HG03342 (cell line): ENCODE results near the gene CDKL5.
"Not testable (repeated sequence)": the region's sequence is repeated elsewhere in the genome, so short reads cannot be mapped to it uniquely, and the experiment has no call there.

Experiments used
- ATAC-seq: cut with Tn5 transposase; IDR thresholded peaks from one replicate; pipeline ENCODE4 v1.9.1; 2021; ENCODE audit warnings: mild to moderate bottlenecking, moderate library complexity; ENCODE audit not compliant: unreplicated experiment

Gene CDKL5

DNA sequence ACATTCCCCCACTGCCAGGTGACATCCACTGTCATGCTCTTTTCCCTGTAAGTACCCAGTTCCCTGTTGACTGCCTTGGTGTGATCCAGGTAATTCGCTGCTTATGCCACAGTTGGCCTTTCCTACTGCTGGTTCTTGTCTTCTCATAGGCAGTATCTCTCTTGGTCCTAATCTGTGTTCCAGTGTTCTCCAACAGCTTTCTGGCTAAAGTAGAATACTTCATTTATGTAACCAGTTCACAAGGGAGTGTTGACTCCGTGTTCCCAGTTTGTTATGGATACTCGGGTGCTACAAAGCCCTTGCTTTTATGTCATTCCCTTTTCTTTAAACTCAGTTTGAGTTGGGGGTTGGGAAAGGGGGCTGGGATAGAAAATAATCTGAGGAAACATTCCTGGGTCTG, 148.1 kb downstream of the CDKL5 start:
- ATAC-seq = no peak

DNA sequence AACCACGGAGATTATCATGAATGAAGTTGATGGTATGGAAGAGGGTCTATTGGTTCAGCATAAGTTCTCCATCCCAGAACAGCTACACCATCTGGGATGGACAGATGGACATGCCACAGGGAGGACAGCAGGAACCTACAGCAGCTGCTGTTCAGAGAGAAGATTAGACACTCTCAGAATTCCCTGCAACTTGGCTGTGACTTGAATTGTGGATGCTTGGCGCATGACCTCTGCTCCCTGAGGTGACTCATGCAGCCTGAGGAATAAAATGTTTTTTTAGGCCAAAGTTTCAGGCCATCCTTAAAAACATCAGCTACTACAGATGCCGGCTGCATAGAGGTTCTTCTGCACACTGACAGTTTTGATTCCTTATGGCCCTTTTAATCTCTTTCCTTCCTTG, 149.2 kb downstream of the CDKL5 start:
- no peak for ATAC-seq

DNA sequence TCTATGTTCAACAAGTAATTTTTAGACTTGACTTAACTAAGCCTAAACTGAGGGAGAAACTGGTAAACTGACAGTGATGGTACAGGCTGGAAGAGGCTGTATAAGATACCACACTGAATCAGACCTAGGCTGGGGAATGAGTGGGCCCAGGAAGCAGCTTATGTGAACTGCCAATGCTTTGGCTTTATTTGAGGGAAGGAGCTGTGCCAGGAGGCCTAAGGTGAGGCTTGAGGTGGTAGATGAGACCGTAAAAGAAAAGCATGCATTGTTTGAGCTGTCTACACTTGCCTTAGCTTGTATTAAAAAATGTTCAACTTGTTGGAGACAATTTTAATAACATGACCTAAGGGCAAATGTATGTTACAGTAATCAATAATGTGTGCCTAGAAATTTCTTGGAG, 150.3 kb downstream of the CDKL5 start:
- ATAC-seq = no peak

DNA sequence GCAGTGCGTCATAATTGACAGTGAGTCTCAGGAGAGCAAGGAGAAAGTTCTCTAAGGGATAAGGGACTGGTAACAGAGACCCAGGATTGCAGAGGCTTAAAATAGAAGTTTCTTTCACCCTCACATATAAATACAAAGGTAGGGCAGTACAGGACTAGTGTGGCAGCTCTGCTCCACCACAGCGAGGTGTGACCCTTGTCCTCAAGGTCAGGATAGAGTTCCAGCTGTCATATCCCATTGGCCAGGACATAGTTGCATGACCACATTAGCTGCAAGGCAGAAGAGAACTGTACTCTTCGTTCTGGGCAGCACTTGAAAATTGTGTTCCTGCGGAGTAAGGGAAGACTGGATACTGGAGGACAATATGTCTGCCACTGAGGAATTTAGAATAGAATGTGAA, 152.0 kb downstream of the CDKL5 start:
- no peak for ATAC-seq

DNA sequence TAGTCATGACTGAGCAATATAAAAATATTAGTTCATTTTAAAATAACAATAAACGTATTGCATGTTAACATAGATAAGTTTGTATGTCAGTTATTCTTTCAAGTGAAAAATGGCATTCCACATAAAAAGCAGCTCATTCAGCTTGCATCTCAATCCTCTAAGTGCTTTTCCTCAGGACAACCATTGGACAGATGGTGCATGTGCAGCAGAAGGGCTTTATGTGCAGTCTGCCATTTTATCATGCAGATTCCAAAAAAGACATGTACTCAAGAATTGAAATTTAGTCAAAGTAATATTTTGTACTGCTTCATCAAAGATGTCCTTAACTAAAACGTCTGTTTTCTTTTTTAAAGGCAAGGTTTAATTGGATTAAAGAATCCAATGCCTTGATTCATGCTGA, 153.1 kb downstream of the CDKL5 start:
- ATAC-seq = no peak

DNA sequence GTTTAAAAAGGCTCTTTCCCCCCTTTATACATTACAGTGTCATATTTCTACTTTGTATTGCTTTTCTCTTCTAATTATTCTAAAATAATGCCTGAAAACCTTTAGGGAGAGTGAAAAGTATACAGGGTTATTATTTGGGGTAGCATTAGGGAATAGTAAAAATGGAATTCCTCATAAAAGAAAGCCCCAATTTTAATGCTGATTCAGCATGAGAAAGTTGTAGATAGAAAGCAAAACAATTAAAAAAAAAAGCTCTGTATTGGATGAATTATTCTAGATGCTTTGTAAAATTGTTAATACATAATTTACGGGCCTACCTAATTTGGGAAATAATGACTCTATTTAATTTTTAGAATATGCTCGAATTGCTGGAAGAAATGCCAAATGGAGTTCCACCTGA, 154.1 kb downstream of the CDKL5 start:
- no peak for ATAC-seq

DNA sequence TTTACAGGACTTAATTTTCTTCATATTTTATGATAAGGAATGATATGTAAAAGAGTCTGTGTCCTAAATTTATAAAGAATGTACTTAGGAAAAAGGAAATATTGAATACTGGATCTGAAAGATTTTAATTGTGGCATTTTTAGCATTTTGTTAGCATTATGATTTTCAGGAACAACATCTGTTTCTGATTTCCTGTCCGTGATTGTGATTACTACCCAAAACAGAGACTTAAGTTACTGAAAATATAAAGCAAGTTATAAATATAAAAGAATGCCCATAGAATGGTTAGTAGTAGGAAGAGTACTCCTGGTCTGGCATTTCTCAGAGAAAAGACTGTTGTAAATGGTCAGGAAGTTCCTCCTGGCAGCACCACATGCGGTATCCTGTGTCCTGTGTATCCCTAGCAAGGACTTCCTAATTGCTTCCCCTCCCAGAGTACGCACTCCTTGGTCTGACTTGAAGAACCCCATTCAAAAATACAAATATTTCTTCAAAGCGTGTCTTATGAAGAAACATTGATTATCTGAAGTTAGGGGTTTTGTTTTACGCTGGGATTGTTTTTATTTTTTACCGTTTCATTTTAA, 157.6 kb downstream of the CDKL5 start:
- ATAC-seq = no peak

DNA sequence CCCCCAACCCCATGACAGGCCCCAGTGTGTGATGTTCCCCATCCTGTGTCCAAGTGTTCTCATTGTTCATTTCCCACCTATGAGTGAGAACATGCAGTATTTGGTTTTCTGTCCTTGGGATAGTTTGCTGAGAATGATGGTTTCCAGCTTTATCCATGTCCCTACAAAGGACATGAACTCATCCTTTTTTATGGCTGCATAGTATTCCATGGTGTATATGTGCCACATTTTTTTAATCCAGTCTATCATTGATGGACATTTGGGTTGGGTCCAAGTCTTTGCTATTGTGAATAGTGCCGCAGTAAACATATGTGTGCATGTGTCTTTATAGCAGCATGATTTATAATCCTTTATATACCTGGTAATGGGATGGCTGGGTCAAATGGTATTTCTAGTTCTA, 163.9 kb downstream of the CDKL5 start:
- ATAC-seq = not testable (repeated sequence)

DNA sequence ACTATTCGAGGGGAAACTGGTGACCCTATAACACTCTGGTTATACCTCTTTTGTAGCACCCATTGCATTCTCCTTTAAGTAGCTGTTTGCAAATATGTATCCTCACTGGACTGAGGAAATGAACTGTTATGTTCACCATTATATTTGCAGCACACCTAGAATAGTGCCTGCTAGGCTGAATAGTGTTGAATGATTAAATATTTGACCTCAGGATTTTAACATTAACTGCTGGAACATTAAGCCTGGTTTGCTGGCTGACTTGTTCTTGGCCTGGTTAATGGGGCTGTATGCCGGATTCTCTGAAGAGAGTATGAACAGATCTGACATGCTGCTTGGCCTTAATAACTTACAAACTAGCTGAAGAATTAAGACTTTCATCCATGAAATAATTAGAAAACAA, 166.4 kb downstream of the CDKL5 start:
- ATAC-seq = no peak

DNA sequence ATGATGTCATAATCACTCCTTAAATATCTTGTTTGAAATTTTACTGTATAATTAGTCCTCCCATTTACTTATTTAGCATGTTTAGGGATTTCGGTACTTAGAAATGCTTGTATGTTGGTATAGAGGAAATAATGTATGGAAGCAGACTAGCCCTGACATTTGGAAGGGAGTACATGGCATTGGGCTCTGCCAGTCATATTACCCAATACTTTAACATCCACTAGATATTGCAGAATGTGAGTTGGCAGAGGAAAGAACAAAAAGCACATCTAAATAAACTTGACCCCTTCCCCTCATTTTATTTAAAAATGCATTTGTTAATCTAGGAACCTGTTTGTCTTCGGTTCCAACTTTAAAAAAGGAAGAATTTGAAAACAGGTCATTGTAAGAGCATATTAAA, 168.7 kb downstream of the CDKL5 start:
- no peak for ATAC-seq

DNA sequence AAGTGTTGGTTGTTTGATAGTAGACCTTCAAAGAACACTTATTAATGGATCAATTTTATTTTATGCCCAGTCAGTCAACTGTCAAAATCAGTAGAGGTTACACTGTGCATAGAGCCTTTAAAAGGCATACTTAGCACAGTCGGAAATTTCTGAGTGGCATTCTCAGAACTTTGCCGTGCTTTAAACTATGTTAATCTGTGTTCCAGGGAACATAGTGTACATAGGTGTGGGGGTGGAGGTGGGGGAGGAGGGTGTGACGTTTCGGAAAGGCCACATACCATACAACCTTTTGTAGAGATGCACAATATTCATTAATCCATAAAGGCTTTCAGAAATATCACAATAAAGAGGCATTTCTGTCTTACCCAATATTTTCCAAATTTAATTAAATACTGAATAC, 170.7 kb downstream of the CDKL5 start:
- ATAC-seq = no peak

DNA sequence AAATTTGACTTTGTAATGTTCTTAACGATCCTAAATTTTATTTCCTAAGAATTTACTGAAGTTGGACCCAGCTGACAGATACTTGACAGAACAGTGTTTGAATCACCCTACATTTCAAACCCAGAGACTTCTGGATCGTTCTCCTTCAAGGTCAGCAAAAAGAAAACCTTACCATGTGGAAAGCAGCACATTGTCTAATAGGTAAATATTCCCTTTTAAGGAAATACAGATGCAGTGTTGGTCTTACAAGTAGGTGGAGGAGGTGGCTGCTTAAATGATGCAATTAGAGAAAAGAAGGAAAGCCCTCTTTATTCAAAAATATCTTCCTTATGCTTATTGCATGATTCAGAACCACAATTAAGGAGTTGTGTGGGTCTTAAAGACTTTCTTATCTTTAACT, 173.0 kb downstream of the CDKL5 start:
- ATAC-seq = no peak

DNA sequence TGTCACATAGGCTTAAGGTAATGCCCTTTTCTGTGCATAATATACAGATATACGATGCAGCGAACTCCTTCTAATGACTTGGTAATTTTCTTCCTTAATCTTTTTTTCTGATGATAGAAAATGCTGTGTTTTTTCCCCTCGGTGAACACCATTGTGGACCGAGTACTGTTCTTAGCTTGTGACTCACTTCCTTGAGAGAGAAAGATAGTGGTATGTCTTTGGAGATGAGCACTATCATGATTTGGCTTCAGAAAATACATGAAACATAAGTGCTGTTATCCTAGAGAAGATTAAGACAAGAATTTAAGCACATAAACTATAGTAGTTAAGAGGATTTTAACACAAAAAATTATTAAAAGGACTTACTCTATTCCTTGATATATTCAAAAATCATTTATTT, 182.6 kb downstream of the CDKL5 start:
- ATAC-seq = no peak

DNA sequence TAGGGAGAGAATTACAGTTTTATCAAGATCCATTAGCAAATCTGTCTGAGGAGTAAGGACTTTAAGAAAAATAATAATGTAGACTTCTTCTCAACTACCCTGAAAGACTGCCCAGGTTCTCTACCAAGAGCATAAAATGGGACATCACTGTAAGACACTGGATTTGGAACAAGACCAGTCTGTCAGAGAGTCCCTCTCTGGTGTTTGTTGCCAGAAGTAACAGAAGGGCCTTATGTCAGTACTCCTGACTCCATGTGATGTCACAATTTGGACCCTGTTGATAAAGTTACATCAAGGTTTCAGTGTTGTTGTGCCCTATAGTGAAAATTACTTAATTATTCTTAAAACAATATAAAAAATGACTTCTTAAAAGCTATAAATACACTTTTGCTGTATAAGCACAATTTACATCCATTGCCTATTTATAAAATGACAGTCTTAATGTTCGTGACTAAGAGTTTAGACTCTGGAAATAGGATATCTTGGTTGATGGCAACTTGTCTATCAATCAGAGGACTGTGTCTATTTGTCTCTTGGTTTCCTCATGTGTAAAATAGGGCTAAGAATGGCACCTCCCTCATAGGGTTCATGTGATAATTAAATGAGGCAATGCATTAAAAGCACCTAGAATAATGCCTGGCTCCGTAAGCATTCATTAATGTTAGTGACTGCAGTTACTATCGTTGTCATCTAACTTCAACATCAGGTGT, 188.7 kb downstream of the CDKL5 start:
- no peak for ATAC-seq

DNA sequence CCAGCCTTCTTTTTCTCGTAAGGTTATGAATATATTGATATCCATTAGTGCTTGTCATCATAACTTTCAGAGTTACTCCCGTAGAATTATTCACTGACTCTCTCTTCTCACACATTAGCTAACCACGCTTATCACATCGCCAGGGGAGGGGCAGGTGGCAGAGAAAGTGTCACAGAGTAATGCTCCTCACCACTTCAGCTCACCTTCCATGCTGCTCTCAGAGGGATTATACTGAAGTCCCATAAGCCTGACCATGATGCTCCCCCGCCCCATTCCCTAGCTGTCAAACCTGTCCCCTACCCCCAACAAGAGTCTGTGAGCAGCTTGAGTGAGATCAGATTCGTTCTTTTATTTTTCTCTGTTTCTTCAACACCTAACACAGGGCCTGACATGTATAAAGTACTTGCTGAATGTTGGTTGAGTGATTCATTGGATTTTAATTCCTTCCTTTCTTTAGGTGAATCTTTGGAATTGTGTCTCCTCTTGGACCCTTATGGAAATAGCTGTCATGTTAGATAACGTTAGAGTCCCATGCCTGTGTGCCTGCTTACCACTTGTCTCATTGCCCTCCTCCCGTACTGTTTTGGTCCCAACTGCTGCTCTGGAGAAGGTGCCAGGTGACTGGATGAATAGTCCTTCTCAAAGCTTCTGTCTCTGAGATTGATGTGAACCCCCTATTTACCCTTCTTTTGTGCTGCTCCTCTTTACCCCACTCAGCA, 191.4 kb downstream of the CDKL5 start:
- no peak for ATAC-seq

DNA sequence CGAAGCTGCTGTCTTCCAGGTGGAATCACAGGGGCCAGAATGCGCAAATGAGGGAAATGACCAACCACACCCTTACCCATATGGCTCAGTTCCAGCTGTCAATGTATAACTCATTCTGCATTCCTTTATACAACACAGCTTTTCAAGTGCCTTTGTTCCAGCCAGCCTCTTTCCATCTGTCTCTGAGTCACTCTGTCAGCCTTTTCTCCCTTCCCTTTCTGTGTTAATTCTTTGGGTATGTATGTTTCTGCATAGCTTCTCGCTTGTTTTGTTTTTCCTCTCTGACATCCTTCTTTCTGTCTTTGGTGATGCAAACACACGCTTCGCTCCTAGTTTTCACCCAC, 192.0 kb downstream of the CDKL5 start:
- ATAC-seq = no peak

DNA sequence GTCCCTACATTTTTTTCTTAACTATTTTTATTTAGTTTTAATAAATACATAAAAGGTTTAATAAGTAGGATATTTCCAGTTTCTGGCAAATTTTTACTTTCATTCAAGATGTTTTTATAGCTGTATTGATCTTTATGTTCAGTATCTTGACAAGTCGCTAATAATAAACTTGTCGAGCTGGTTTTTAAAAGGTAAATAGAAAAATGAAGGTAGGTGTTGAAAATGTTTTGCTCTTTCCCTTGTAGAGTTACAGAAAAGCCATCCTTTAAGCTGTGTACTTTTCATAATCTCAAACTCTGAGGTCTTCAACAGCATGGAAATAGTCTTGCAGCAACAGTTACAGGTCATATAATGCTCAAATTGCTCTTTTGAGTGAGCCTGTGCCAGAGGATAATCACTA, 193.9 kb downstream of the CDKL5 start:
- no peak for ATAC-seq

DNA sequence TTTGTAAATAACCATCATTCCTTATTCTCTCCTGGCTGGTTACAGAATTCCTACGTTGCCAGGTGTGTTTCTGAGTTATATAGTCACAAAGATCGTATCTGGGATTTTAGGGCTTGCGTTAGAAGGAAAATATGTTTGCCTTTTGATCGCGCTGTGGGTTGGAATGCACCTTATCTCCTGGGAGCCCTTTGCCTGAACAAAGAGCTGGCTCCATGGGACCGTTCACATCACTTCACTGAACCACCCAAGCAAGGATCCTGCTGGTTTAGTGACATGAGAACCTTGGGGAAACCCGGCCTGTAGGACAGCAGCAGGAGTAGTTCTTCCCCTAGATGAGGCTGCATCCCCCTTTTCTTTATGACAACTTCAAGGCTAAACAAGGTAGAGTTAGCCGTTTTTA, 194.9 kb downstream of the CDKL5 start:
- ATAC-seq = no peak

DNA sequence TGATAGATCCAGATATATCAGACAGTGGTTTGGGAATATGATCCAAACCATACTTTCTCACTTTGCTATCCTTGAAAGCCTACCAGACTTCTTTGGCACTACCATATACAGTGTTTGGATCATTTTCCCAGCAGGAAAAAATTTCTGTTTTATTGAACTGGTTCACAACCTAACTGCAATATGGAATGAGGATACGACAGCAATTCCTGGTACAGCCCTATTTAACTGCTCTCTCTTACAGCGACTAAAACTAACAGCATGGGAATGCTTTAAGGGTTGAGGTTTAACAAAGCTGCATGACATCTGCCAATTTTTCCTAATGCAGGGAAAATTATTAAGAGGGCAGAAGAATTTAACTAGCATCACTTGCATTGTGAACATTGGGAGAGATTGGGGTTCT, 199.2 kb downstream of the CDKL5 start:
- ATAC-seq = no peak

DNA sequence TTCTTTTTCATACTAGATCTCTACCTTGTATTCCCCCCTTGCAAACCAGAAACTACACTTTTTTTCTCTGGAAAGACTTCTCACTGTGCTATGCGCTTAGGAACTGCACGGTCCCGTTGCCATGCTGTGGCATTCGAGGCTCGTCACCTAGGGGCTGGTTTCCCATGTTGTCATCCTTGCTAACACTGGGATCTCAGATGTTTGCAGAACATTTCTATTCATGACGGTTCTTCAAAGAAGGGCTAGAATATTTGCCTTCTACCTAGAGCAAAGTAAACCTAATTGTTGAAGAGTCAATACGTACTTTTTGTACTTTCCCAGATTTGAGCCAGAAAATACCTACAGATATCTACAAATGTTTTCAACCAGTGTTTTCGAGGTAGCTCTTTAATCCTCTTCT, 205.5 kb downstream of the CDKL5 start:
- no peak for ATAC-seq

DNA sequence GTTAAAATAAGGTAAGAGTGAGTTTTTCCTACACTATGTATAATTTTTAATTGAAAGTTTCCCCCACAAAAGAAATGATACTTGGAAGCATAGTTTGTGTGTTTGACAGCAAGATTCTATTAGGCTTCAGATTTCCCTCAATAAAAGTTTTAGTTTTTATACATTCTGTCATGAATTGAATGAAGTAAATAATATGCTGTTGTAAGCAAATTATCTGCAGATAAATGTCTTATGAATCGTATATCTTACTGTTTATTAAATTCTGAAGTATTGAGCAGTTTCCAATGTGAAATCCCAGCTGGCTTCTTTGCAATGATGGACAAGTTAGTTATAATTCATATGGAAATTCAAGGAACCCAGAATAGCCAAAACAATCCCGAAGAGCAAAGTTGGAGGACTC, 213.0 kb downstream of the CDKL5 start:
- no peak for ATAC-seq

DNA sequence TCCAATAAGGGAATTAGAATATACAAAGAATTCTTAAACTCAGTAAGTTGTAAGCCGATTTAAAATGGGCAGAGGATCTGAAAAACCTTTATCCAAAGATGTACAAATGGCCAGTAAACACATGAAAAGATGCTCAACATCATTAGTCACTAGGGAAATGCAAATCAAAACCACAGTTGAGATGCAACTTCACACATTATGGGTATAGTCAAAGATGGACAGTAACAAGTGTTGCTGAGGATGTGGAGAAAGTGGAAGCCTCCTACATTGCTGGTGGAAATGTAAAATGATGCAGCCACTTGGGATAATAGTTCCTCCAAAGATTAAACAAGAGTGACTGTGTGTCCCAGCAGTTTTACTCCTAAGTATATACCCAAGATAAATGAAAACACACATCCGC, 213.9 kb downstream of the CDKL5 start:
- ATAC-seq = no peak

DNA sequence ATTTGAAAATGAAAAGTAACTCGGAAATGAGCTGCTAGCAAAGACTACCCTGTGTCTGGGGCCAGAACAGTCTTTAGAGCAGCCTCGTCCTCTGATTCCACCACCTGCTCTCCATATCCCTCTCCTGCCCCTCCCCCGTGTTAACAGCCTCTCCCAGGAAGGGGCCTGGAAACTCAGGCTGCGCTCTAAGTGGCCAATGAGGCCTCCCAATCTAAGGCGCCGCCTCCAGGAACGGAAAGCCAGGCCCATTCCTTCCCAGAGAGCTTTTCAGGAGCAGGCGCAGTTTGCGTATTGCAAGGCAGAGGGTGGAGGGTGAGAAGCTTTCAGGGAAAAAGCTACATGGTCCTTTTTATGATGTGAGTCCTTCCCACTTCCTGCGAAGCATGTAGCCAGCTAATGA, 215.3 kb downstream of the CDKL5 start:
- ATAC-seq = no peak
